Measurements from ENCODE around the gene CENPVL2.

The CENPVL2 gene

DNA sequence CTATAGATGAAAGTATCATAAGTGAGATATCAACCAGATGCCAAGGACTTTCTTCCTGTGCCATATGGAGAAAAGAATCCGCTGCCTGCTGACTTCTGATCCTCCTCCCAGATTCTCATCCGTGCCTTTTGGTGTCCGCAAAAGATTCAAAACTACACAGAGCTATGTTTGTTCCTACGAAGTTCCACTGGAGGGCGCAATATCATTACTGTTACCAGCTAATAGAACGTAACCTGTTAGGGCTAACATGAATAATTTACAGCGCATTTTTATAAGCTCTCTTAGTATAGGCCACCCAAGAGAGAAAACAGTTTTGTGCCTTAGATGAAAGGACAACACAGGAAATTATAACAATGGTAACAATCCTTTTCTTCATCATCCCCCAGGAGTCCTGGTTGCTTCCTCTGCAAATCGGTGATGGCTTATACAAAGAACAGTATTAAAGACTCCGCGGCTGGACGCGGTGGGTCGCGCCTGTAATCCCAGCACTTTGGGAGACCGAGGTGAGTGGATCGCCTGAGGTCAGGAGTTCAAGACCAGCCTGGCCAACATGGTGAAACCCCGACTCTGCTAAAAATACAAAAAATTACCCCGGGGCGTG lies 41.1 kb downstream of the CENPVL2 start:
- TF ChIP-seq, protein P1, sequence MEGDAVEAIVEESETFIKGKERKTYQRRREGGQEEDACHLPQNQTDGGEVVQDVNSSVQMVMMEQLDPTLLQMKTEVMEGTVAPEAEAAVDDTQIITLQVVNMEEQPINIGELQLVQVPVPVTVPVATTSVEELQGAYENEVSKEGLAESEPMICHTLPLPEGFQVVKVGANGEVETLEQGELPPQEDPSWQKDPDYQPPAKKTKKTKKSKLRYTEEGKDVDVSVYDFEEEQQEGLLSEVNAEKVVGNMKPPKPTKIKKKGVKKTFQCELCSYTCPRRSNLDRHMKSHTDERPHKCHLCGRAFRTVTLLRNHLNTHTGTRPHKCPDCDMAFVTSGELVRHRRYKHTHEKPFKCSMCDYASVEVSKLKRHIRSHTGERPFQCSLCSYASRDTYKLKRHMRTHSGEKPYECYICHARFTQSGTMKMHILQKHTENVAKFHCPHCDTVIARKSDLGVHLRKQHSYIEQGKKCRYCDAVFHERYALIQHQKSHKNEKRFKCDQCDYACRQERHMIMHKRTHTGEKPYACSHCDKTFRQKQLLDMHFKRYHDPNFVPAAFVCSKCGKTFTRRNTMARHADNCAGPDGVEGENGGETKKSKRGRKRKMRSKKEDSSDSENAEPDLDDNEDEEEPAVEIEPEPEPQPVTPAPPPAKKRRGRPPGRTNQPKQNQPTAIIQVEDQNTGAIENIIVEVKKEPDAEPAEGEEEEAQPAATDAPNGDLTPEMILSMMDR (IDR thresholded peaks at IDR 0.05), result peak; percentile 43; the same call in 1 of the 2 replicates

Measured in LNCAP (cell line).